Measurements from ENCODE around the gene YPEL1.

Gene YPEL1, protein sequence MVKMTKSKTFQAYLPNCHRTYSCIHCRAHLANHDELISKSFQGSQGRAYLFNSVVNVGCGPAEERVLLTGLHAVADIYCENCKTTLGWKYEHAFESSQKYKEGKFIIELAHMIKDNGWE

DNA sequence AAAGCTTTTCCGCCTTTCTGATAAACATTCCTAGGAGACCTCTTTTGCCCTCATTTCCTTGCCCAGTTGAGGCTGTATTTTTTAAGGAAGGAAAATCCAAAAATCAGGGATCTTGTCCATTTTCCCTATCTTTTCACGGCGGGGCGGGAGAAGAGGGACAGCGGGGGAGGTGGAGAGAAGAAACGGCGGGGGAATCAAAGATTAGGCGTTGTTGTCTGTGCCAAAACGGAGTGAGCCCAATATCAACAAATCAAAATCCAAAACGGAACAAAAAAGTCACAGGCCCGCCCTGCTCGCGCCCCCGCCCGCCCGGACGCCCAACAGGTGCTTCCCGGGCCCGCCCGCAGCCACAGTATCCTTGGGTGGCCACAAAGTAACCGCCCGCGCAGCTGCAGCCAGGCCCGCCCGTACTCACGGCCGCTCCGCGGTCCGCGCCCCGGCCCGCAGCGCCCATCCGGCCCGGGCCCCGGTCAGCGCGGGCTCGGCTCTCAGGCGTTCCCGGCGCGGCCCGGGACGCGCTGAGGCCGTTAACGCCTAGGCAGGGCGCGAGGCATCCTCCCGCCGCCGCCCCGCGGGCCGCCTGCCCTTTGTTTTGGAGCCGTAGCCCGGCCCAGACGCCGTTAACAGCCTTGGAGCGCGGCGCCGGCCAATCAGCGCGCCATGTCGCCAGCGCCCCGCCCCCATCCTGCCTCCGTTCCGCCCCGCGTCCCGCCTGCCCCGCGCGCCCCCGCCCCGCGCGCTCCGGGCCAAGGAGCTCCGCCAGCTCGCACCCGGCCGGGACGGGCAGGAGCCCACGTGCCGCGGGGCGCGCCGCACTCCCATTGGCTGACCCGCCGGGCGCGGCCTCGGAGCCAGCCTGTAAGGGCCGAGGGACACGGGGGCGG is at the start of gene YPEL1:
YPEL1 (minus strand) TSS at position 595 of the 884 bp plus-strand sequence. CDS start 25,050 bp downstream, outside the sequence.
- DNase-seq (ENCODE audit: low read depth), result peak; percentile 88

DNA sequence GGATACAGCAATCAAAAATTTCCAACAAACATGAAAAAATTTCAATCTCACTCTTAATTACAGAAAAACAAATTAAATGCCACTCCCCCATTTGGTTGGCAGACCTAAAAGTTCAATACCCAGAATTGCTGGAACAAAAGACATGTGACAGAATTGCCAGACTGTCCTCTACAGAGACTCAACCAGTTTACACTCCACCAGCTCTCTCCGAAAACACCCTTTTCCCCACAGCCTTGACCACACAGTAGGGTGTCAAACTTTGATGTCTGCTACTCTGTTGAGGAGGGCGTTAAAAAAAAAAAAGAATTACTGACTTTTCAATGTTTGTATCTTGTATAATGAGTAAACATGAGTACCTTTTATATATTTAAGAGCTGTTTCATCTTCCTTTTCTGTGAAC is 44.7 kb upstream of the YPEL1 start:
- no peak for DNase-seq (ENCODE audit: low read depth)

DNA sequence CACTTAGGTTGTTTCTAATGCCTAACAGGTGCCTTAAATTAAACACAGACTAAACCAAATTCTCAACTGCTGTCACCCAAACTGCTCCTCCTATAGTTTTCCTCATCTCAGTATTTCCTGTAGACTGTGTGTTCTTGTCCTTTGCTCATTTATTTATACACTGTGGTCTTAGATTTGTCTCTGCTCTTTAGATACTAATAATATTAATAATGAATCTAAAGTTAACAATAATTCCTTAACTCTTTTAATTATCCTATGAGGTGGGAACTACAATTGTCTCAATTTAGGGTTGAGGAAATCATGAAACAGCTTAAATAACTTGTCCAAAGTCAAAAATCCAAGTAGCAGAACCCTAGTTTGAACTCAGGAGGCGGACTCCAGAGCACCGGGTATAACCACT is 43.9 kb upstream of the YPEL1 start:
- DNase-seq (ENCODE audit: low read depth), result no peak

DNA sequence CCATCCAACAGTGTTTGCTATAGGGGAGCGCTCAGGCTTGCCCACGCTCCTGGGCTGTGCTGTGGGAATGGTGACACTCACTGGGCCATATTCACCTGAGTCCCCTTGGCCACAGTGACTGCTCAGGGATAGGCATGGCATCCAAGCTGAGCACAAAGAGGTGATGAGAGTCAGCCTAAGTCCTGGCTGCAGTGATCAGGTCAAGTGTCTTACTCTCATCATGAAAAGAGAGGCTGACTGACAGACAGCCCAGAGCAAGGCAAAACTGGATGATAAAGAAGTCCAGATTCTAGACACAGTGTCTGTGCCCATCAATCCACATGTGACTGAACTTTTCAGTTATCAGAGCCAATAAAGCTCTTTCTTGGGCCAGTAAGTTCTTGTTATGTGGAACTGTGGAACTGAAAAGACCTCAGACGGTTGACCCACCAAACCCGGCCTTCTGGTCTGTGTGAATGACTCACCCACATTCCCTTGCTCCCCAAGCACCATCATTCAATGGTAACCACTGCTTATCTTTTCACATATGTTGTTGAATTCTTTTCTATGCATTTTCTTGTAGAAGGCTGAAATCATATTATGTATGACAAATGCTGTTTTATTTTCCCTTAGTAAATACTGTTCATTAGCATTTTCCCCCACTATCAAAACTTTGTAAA is 43.2 kb upstream of the YPEL1 start:
- DNase-seq (ENCODE audit: low read depth), result no peak

DNA sequence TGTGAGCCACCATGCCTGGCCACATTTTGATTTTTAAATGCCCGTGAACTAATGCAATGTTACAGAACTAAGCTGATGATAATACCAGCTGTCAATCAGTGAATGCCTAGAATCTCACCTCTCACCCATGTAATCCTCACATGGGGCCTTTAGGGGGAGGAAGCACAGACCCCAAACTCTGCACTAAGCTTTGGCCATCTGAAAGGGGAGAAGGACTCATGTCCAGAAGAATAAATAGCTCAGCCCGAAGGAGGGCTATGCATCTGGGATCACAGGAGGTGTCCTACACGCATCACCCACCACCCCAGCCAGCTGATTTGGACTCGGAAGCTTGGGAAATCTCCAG is 36.0 kb upstream of the YPEL1 start:
- no peak for DNase-seq (ENCODE audit: low read depth)

DNA sequence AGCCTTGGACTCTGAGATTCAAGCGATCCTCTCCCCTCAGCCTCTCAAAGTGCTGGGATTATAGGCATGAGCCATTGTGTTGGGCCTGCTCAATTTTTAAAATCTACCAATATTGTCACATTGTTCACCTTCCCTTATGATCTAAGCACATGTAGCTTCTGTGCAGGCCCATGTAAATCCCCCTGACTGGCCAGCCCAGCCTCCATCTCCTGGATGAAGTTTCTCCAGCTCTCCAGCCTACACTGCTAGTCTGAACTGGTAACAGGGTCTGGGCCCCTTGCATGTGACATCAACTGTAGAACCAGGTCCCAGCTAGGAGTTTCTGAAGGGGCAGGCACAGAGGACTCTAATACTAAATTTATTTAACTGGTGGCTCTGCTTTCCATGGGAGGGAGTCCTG is 32.8 kb upstream of the YPEL1 start:
- no peak for DNase-seq (ENCODE audit: low read depth)

DNA sequence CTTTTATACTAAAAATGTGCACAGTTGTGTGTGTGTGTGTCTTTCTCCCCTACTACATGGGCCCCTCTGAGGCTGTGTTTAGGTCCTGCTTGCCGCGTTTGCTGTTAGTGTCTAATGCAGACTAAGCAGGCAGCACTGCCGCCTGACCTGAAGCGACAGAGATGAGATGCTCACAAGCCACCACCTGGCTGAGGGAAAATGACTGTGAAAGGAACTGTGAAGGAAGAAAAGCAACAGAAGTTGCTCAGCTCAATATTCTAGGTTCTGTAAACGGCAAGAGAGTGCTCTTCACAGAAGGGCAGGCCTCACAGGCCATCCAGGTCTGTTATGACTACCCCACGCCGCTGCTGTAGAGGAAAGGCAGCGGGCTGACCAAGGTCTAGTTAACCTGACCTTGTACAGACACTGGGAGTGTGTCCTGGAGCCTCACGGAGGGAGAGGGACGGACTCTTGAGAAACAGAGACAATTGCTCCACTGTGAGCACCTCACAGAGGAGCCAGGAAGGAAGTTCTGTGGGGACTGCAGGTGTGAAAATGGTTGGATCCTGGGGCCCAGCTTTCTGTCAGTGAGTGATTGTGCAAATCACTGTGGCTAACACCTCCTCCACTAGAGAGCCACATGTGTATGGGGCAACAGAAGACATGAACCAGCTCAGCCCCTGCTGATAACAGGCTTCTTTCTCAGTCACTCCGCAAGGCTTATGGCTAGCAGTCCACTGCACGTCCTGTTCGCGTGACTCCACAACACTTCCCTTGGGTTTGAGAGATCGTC is 31.3 kb upstream of the YPEL1 start:
- peak; percentile 40 for DNase-seq (ENCODE audit: low read depth)

DNA sequence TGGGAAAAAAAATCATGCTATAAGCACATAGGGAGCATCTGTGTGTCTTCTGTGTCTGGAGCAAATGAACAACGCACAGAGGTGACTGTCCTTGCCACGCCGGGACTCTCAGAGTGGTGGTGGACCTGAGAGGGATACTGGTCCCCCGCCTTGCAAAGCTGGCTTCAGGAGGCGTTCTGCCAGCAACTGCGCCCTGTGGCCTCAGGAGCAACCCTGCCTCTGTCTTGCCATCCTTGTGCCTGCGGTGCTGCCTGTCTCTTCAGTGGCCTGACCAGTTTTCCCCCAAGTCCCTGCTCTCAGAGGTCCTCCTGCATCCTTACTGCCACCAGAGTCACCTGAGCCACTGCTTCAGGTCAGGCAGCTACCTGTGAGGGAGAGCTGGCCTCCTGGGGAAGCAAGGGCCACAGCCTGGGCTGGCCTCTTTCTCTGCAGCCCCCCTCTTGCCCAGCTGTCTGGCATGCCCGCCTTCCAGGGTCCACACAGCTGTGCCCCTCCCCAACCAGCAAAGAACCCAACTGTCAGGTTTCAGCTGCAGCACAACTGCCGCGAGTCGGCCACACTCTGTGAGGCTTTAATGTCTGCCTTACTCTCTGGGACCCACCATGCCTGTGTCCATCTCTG is 30.4 kb upstream of the YPEL1 start:
- DNase-seq (ENCODE audit: low read depth), result no peak

DNA sequence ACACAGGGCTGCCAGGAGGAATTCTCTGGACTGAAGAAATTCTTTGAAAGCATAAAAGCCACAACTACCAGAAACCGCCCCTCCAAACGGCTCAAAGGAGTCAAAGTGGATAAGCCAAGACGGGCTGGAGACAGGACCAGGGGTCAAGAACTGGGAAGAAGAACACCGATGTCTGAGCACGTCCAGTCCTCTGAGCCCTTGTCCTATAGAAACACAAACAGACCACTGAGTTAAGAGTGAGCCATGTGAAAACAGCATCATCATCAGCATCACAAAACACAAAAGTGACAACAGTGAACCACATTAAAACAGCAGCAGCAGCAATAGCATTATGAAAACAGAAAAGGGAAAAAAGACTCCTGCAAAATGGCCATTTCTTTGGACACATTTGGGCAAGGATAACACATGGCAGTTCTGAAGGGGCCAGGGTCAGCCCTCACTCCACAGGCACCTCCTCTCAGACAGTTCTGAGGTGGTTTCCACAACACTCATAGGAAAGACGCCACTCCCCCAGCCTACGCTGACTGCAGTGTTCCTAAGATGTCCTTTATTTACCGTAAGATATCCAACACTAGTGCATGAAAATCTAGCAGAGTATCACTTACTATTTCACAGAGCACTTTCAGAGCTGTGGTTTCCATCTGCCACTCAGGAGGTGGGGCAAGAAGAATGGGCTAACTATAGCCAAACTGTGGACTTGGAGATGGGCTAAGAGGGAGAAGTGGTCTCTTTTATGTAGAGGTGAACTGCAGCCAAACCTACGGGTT is 28.6 kb upstream of the YPEL1 start:
- DNase-seq (ENCODE audit: low read depth), result no peak

DNA sequence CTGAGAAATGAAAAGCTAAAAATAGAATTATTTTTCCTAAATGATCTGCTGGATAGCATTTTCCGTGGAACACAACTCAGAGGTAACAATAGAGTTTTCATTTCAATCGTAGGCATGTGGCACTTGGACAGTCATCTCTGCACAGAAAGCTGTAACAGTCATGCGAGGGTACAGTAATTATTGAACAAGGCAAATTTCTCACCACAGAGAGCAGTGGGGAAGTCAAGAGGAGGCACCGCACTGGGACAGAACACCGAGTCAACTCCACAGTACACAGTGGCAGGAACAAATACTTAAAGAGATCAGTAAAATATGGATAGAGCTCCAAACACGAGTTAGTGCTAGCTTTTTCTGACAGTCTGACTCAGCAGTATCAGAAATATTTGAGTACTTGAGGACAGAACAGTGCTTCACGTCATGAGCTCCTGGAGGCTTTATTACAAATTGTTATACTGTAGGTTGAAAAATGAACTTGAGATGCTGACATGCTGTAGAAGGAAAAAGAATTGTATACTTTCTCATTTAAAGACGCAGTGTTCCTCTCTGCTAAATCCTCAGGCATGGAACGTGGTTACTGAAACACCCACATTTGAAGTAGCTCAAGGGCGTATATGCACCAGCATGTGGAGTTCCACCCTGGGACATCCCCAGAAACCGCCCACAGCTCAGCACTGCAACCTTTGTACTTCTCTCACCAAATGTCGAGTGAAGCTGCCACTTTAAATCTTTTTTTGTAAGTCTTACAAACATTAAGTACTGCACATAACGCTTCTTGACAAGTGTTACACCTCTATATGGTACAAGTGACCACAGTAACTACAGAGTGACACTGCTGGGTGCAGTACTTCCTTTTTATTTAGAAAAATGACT is 27.4 kb upstream of the YPEL1 start:
- peak; percentile 20 for DNase-seq (ENCODE audit: low read depth)

DNA sequence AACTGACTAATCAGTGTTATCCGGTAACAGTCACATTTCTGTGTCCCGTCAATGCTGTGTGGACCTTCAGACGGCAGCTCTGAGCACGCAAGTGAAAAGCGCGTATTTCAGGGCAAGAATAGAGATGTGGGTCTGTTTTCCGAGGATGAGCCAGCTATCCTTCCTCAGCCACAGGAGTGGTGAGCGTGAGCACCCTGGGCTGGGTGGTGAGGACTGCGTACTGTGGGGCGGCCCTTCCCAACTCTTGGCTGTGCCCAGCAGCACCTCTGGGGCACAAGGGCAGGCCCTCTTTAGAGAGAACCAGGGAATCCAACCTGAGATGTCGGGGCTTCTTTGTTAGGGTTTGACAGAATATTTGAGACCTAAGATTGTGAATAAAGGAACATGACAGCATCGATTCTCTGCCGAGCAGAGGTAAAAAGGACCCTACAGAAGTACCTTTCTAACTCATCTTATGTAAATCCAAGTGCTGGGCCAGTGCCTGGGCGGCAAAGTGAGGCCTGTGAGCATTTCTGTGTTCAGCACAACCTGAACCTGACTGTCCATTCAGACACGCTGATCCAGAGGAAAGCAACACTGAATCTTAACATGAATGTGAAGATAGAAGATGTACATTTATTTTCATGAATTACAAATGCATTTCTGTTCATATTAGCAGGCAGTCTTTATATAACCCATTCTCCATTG is 26.5 kb upstream of the YPEL1 start:
- DNase-seq (ENCODE audit: low read depth), result no peak

DNA sequence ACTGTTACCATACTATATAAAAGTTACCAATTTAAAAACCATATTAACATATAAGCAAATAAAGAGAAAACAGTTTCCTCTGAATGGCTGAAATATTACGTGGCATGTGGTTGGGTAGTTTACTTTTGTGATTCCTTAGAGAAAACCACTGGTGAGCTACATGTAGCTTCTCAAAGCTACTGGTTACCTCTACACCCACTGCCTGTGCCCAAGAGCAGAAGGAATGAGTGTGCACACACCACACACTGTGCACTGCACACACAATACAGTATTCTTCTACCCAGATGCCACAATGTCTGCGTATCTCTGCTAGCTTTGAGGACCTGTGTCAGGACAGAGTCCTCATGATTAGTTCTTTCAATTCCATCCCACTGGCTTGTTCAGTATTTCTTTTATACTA is 25.5 kb upstream of the YPEL1 start:
- DNase-seq (ENCODE audit: low read depth), result no peak

DNA sequence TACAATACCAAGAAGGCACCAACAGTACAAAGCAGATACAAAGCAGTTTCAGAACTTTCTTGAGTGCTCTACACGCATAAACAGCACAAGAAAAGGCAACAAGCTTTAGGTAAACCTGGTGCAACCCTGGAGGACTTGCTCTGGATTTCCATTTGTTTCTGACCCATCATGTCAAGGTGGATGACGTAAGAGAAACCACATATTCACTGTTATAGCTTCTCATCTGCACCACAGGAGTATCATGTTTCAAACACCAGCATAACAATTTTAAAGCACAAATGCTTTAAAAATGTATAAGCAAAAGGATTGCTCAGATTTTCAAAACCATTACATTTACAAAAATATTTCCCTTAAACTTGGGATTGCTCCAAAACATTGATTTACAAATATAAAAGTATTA is 25.0 kb upstream of the YPEL1 start:
- DNase-seq (ENCODE audit: low read depth), result no peak

DNA sequence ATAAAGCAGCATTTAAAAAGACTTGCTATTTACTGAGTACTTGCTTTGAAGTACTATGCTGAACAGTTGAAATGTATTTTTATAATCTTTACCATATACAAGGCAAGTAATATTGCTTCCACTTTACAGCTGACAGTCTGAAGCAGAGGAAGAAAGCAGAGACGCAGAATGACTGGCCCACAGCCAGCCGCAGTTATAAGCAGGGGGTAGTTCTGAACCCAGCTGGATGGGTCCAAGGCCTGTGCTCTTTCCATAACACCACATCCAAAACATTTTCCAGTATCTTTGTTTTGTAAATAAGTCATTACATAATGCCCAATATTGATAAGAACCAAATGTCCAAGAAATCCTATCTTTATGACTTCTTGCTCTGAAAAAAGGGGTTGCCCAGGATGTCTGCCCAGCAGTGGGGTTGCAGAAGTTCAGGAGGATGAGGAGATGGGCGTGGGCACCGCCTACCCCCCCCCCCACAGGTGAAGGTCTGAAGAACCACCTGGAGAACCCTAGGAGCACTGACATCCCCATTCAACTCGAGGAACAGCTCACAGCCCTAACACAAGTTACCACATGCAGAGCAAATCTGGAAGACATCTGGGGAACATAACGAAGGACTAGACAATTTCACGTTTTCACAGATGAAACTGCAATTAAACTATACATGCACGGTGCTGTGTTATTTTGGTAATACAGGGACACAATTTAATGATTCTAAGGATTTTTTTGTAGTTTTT is 24.2 kb upstream of the YPEL1 start:
- DNase-seq (ENCODE audit: low read depth), result no peak

DNA sequence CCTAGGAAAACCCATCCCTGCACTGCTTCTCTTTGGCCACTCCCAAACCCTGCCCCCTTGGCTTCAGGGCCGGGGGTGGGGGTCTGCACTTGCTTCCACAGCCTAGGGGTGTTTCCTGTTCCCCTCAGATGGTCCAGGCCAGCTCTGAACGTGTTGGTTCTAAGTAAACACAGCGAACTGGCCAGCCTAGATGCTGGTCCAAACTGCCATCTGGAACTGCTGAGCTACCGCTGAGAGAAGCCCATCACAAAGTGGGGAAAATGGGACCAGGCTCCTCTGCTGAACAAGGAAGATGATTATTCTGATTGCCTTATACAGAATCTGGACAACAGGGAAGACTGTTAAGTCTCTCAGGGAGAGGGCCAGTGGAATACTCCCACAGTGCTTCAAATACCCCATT is 23.5 kb upstream of the YPEL1 start:
- no peak for DNase-seq (ENCODE audit: low read depth)

DNA sequence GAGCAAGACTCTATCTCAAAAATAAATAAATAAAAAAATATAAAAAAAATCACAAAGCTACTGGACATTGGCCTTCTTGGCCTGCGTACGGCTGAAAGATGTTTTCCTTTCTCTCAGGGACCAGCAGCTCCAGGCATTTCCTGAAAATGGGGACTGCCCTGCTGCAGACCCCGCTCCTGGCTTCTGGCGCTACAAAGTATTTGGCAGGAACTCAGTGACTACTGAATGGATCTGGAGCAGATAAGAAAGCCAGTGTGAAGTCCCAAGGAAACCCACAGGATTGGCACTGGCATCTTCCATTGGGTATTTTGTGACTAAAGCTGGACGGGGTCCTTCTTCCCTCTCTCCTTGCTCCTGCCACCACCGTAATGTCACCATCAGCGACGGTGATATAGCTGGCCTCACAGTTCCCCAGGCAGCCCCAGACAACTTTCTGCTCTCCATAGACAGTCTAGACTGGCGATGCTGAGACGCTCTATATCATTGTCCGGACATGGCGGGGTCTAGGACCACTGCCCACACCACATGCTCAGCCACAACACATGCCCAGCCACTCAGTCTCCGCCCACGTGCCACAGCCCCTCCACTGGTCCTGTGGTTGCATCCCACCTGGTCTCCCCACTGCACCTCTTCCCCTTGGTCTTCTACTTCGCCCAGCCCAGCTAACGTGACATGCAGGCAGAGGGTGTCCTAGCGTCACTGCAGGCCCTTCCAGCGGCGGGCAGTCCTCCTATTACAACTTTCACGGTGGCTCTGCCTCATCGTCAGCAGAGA is 22.7 kb upstream of the YPEL1 start:
- DNase-seq (ENCODE audit: low read depth), result no peak

DNA sequence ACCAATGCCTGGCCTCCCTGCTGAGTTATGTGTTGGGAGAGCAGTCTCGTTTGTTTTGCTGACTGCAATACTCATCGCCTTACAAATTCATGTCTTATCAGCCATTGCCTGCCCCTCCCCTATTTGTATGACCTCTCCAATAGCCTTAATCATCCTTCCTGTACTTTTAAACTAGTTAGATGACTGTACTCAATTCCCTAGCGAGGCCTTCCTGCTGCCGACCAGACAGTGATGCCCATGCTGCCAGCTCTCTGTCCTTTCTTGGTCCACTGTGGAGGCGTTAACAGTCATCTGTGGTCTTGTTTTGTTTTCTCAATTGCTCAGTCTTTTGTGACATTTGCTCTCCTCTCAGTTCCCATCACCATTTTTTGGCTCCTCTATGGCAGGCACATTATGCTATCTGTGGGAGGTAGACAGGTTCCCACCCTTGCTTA is 20.3 kb upstream of the YPEL1 start:
- DNase-seq (ENCODE audit: low read depth), result no peak

DNA sequence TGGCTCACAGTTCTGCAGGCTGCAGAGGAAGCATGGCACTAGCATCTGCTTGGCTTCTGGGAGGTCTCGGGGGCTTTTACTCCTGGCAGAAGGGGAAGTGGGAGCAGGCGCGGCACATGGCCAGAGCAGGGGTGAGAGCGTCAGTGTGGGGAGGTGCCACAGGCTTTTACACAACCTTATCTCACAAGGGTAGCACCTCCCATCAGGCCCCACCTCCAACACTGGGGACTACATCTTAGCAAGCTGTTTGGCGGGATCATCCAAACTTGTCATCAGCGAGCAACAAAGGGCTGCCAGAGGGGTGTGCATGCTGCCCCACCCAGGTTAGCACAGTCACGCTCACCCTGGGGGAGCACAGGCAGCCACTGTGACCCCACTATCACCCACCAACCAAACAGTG is 18.9 kb upstream of the YPEL1 start:
- DNase-seq (ENCODE audit: low read depth), result no peak

Data from activated T-cell treated with anti-CD3 and anti-CD28 coated beads for 24 hours (primary cell).